Measurements from ENCODE around the gene ZNF185.

DNA sequence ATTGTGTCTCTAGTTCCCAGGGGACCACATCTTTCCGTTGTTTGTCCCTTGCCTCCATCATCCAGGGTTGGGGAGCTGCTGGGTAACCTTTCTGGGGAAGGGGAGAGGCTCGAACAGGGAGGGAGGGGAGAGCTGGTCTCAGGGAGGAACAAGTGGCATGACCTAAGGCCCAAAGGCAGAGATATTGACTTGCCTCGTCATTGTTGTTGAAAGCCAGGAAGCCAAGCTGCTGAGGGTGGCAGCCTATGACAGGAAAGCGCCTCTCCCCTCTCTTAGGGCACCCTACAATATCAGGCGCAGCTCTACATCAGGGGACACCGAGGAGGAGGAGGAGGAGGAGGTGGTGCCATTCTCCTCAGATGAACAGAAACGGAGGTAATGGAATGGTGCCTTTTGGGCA is 20.8 kb downstream of the ZNF185 start:
- TF ChIP-seq EZH2 (IDR thresholded peaks at IDR 0.05; ENCODE audit: borderline replicate concordance, control insufficient read depth, low read depth, low read length) (no peak), CHD1 (IDR thresholded peaks at IDR 0.05; ENCODE audit: low read depth, low read length) (no peak), CBFB (IDR thresholded peaks at IDR 0.05; ENCODE audit: low read depth) (no peak), CHD4 (IDR thresholded peaks at IDR 0.05) (no peak)
- TF ChIP-seq, protein P1, sequence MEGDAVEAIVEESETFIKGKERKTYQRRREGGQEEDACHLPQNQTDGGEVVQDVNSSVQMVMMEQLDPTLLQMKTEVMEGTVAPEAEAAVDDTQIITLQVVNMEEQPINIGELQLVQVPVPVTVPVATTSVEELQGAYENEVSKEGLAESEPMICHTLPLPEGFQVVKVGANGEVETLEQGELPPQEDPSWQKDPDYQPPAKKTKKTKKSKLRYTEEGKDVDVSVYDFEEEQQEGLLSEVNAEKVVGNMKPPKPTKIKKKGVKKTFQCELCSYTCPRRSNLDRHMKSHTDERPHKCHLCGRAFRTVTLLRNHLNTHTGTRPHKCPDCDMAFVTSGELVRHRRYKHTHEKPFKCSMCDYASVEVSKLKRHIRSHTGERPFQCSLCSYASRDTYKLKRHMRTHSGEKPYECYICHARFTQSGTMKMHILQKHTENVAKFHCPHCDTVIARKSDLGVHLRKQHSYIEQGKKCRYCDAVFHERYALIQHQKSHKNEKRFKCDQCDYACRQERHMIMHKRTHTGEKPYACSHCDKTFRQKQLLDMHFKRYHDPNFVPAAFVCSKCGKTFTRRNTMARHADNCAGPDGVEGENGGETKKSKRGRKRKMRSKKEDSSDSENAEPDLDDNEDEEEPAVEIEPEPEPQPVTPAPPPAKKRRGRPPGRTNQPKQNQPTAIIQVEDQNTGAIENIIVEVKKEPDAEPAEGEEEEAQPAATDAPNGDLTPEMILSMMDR (IDR thresholded peaks at IDR 0.05 in 2 of 3, conservative IDR thresholded peaks at IDR 0.05 in 1 of 3; ENCODE audit: control insufficient read depth in 2 of 3, extremely low read depth in 1 of 3, insufficient read depth in 1 of 3, low read depth in 3 of 3, low read length in 3 of 3) = no peak

All from GM12878 (cell line).